GM18519 (cell line): ENCODE data around the gene EPHB3.
"Not testable (repeated sequence)": the region's sequence is repeated elsewhere in the genome, so short reads cannot be mapped to it uniquely, and the experiment has no call there.

Experiments
- ATAC-seq: cut with Tn5 transposase; IDR thresholded peaks from one replicate; pipeline ENCODE4 v1.9.1; 2021; ENCODE audit warnings: mild to moderate bottlenecking, moderate library complexity; ENCODE audit not compliant: unreplicated experiment, low FRiP score

Gene EPHB3

GRCh38 chr3:184596886-184597575 is 35.4 kb downstream of the EPHB3 start:
- ATAC-seq, result no peak

- ATAC-seq, result no peak
These were observed 36.4 kb downstream of the EPHB3 start for GRCh38 chr3:184597829-184598573.

- ATAC-seq, result no peak
These were observed 37.0 kb downstream of the EPHB3 start for GRCh38 chr3:184598574-184598927.

- no peak for ATAC-seq
These were observed 37.6 kb downstream of the EPHB3 start for GRCh38 chr3:184599143-184599542.

- no peak for ATAC-seq
These were observed 39.2 kb downstream of the EPHB3 start for GRCh38 chr3:184600685-184601377.

GRCh38 chr3:184601576-184602371 is 40.2 kb downstream of the EPHB3 start:
- no peak for ATAC-seq

DNA sequence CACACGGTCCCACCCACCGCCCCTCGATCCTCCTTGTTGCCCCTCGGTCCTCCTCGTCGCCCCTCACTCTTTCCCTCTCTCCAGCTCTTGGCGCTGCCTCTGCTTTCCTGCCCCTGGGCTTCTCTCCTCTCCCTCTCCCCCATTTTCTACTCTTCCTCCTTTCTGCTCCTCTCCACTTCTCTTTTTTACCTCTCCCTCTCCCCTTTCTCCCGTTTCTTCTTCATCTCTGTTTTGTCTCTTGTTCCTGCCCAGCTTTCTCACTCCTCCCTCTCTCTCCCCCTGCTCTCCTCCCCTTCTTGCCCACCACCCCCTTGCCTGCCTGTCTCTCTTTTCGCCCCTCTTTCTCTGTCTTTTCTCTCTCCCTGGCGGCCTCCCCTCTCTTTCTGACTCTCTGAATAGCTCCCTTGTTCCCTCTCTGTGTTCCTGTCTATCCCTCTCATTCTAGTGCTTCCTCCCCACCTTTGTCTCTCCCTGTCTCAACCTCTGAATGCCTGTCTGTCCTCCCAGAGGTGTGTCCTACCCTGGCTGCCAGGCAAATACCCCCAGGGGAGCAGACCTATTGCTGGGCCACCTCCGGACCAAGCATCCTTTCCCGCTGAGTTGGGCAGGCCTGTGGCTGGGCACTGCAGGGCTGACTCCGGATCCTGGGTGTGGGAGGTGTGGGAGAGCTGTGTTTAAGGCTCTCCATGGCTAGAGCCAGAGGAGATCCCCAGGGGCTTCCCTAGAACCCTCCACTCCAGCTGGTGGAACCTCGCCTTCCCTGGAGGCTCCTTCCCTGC is 41.0 kb downstream of the EPHB3 start:
- ATAC-seq, result no peak

DNA sequence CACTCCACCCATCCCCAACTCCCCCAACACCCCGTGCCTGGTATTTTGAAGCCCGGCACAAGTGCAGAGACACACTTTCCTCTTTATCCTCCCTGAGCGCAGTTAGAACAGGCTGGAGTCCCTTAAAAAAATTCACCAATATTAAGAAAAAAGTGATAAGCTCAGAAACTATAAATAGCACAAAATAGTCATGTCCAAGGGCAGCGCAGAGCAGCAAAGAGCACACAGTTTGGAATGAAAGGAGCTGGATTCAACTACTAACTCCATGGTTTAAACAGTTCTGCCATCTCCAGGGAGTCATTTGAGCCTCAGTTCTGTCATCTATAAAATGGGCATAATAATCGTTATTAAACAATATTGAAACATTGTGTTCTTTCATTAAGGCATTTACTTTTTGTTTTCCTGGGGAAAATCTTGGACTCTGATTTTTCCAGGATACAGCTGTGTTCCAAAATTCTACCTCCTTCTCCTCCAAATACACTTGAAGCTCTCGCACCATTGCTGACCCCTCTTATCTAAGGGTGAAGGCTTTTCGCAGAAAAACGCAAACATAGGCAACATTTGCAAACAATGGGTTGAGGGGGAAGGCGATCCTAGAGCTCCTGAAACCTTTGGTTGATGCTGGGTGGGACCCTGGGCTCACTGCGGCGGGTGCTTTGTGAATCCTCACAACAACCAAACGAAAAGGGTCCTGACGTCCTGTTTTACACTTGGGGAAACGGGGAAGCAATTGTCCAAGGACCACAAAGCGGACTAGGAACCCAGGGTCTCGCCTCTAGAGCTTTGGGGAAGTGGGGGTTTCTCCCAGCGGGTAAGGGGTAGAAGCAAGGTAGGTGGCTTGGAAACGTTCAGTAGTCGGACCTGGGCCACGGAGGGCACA is 41.8 kb downstream of the EPHB3 start:
- ATAC-seq, result no peak

GRCh38 chr3:184604039-184604601 is 42.5 kb downstream of the EPHB3 start:
- ATAC-seq, result no peak

DNA sequence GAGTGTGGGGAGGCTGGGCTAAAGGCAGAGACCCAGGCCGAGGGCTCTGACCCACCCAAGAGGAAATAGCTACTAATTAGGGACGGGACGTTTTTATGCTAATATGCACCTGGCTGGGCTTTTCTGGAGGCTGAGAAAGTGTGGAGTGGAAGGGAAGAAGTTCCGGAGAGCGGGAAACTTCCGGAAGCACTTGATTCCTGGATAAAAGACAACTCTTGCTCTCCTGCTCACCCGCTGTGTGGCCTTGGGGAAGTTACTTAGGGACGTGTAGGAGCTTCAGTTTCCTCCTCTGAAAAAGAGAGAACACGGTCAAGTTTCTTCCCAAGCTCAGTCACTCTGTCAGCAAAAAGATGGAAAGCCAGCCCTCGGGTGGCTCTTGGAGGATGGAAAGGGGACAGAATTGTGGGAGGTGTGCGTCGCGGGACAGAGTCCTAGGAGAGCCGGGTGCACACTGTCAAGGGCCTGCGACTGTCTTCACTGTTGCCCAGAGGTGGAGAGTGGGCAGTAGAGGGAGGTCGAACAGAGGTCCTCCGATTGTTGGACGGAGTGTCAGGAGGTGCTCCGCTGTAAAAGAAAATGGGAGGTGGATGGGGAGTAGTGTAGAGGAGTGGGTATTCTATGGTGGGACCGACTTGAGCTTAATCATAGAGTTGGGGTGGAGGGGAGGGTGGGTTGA is 43.2 kb downstream of the EPHB3 start:
- ATAC-seq, result no peak

DNA sequence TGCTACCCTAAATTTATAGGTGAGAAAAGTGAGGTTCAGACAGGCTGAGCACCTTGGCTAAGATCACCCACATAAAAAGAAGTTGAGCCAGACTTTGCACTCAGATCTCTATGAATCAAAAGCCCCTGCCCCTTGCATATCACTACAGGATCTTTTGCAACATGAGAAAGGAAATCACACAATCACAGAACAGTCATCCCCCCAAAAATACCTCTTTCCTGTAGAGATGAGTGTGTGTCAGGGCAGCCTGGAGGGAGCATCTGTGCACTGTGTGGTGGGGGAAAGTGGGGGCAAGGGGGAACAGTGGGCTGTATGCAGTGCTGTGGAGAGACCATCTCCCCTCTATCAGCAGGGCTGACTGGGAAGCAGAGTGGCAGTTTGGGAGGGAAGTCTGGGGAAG is 46.6 kb downstream of the EPHB3 start:
- ATAC-seq, result no peak

- ATAC-seq, result no peak
These were observed 48.1 kb downstream of the EPHB3 start for GRCh38 chr3:184609476-184610244.

DNA sequence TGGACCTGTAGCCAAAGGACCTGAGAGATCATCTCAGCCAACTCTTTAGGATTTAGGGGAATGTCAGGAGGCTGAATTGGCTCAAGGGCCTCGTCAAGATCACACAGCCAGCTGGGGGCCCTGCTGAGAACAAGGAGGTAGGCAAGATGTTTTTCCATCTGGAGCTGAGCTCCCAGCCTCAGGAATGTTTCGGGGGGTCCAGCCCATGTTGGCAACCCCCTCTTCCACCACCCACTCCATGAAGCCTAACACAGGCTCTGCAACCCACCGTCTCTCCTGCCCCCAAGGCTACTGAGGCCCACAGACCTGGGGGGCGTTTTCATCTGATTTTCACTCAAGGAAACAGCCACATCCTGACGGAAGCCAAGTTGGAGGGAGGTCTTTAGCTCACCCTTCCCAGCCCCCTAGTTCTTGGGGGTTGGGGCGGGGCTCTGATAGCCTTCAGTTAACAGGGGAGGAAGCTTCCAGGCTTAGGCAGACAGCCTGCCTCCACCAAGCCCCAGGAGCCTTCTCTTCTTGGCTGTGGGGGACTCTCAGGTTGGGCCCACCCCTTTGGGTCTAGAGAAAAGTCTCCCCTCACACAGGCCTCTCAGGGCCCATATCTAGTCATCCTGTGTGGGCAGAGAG is 48.8 kb downstream of the EPHB3 start:
- no peak for ATAC-seq

DNA sequence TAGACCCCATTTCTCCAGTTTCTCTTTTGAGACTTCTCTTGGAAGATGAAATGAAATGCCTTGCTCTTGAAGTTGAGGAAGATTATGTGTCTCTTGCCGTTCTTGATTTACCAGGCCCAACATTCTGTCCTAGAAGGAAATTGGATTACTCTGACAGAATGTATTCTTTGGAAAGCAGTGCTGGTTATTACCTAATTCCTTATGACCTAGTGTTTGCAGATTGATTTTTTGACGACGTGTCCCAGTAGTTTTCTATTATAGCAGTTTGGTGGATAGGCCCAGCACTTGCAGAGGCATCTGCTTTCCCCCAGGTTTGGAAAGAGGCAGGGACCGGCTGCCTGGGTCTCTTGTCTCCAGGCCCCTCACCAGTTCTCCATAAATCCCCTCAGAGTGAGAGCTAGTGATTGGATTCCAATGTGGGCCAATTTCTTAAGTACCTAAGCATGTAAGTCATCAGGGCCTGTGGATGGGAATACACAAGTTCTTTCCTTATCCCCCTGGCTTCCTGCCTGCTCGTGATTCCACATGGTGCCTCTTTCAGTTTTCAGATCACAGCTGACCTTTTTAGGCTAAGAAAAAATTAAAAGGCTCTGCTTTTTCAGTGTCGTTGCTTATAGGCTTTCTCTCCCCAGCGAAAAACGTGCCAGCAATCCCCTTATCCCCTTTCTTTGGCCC is 50.2 kb downstream of the EPHB3 start:
- ATAC-seq, result no peak

- ATAC-seq, result no peak
These were observed 53.8 kb downstream of the EPHB3 start for GRCh38 chr3:184615396-184615795.

- no peak for ATAC-seq
These were observed 54.9 kb downstream of the EPHB3 start for GRCh38 chr3:184616436-184616835.

GRCh38 chr3:184617306-184617705 is 55.7 kb downstream of the EPHB3 start:
- not testable (repeated sequence) for ATAC-seq
